ENCODE measurements around the gene B4GALT3.

DNA sequence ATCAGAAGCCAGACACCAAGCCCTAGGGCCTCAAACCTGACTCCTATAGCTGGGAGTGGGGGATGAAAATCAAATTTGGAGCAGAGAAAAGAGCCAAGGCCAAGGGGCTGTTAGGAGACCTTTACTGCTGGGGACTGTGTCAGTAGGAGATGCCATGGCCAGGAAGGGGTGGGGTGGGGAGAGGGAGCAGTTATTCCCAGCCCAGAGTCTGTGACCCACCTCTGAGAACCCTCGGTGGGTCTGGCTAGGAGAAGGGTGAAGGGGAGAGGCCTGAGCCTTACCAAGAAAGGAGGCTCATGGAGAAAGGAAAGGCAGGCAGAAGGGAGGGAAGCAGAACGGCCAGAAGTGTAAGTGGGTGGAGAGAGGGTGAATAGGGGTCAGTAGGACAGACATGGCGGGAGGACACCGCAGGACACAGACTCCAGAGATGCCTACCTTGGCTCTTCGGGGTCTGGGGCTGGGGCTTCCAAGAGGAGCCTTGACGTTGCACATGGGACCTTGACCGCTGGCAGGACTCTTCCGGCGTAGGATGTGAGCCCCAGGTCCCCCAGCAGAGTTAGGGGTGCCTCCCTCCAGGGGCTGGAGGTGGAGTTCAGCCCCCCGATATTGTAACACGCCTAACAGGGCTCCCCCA, 20.4 kb upstream of the B4GALT3 start:
- no peak for TF ChIP-seq EZH2 (IDR thresholded peaks at IDR 0.05)
- TF ChIP-seq, protein P1, sequence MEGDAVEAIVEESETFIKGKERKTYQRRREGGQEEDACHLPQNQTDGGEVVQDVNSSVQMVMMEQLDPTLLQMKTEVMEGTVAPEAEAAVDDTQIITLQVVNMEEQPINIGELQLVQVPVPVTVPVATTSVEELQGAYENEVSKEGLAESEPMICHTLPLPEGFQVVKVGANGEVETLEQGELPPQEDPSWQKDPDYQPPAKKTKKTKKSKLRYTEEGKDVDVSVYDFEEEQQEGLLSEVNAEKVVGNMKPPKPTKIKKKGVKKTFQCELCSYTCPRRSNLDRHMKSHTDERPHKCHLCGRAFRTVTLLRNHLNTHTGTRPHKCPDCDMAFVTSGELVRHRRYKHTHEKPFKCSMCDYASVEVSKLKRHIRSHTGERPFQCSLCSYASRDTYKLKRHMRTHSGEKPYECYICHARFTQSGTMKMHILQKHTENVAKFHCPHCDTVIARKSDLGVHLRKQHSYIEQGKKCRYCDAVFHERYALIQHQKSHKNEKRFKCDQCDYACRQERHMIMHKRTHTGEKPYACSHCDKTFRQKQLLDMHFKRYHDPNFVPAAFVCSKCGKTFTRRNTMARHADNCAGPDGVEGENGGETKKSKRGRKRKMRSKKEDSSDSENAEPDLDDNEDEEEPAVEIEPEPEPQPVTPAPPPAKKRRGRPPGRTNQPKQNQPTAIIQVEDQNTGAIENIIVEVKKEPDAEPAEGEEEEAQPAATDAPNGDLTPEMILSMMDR (IDR thresholded peaks at IDR 0.05), result no peak
- no peak for TF ChIP-seq EZH2phosphoT487 (IDR thresholded peaks at IDR 0.05)

All from neural progenitor cell (in vitro differentiated cells).